H1 (cell line): Measurements from ENCODE around the gene RUNX1.

ENCODE experiments used
- GABPA ChIP-seq: IDR thresholded peaks from 2 replicates; pipeline ENCODE4 v1.6.1; 2011; ENCODE audit warnings: mild to moderate bottlenecking, low read length, moderate library complexity, borderline replicate concordance; ENCODE audit not compliant: insufficient read depth
- HDAC6 ChIP-seq: IDR thresholded peaks from one replicate; pipeline ENCODE4 v1.7.1; 2012; ENCODE audit warnings: low read depth, mild to moderate bottlenecking, inconsistent platforms, low read length, moderate library complexity
- SIN3A ChIP-seq, 2 experiments: IDR thresholded peaks in 1 of 2; conservative IDR thresholded peaks in 1 of 2; 2 replicates each; pipeline ENCODE4 v1.6.1; 2011 to 2012; ENCODE audit warnings: low read length in 2 of 2, improper control_type of control experiment in 1 of 2, low read depth in 1 of 2, mild to moderate bottlenecking in 1 of 2
- TF ChIP-seq, protein P1 (sequence below), 3 experiments: IDR thresholded peaks; 1 replicate in 2 of 3; 2 replicates in 1 of 3; pipeline versions ENCODE4 v1.5.1 to v1.6.1; 2011; ENCODE audit warnings: low read length in 3 of 3, mild to moderate bottlenecking in 3 of 3, inconsistent platforms in 2 of 3, low read depth in 1 of 3, moderate library complexity in 1 of 3; ENCODE audit not compliant: insufficient read depth in 1 of 3; ENCODE audit errors: control extremely low read depth in 1 of 3

DNA sequence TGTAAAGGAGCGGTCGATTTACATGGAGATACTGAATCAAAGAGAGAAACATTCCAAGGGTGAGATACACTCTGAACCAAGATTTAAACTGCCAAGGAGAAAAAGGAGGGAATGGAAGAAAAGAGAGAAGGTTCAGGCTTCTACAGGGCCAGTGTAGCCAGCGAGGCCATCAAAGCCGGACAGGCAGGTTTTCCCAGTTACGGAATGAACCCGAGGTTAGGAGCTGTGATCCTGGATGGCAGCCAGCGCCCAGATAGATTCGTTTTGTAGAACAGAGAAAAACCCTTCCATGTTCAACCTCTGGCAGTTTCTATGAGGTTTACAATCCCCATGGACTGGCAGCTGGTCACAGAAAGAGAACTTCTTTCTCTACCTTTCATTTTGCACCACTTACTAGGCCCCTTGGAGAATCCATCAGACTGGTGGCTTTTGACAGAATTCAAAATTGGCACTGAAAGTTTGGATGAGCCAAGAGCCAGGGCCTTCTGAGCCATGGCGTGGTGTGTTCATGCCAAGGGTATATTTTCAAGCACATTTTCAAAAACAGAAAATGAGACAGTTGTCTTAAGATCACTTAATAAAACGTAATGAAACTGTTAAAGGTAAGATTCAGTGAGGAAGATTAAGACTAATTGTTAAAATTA, 171.5 kb downstream of the RUNX1 start:
- TF ChIP-seq GABPA (no peak), HDAC6 (no peak), SIN3A (conservative IDR thresholded peaks at IDR 0.05 in 1 of 2, IDR thresholded peaks at IDR 0.05 in 1 of 2; ENCODE audit: low read depth in 1 of 2, low read length in 2 of 2) (no peak)
- TF ChIP-seq, protein P1, sequence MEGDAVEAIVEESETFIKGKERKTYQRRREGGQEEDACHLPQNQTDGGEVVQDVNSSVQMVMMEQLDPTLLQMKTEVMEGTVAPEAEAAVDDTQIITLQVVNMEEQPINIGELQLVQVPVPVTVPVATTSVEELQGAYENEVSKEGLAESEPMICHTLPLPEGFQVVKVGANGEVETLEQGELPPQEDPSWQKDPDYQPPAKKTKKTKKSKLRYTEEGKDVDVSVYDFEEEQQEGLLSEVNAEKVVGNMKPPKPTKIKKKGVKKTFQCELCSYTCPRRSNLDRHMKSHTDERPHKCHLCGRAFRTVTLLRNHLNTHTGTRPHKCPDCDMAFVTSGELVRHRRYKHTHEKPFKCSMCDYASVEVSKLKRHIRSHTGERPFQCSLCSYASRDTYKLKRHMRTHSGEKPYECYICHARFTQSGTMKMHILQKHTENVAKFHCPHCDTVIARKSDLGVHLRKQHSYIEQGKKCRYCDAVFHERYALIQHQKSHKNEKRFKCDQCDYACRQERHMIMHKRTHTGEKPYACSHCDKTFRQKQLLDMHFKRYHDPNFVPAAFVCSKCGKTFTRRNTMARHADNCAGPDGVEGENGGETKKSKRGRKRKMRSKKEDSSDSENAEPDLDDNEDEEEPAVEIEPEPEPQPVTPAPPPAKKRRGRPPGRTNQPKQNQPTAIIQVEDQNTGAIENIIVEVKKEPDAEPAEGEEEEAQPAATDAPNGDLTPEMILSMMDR (IDR thresholded peaks at IDR 0.05; ENCODE audit: control extremely low read depth in 1 of 3, insufficient read depth in 1 of 3, low read depth in 1 of 3, low read length in 3 of 3), result no peak
